H9 (cell line): ENCODE results near the gene UFM1. TPM values are rescaled to one million over a fixed set of nuclear protein-coding genes. Genes with fewer than 3 reads are reported as not detected.

Source experiments
- DNase-seq: peaks from one replicate; pipeline ENCODE4 v3.0.0-alpha.2; 2017
- H2AFZ ChIP-seq: one replicate; pipeline ENCODE4 v1.6.1; 2013; ENCODE audit warnings: mild to moderate bottlenecking, low read length, control low read depth, moderate library complexity
- H2AK5ac ChIP-seq: 2 replicates; pipeline ENCODE4 v1.6.1; 2013; ENCODE audit warnings: low read length, control low read depth, mixed read lengths; ENCODE audit not compliant: insufficient read length
- H2BK120ac ChIP-seq: one replicate; pipeline ENCODE4 v1.6.1; 2013; ENCODE audit warnings: low read depth, mild to moderate bottlenecking, low read length, control low read depth, inconsistent platforms; ENCODE audit not compliant: poor library complexity, severe bottlenecking
- H2BK12ac ChIP-seq: 2 replicates; pipeline ENCODE4 v1.6.1; 2013; ENCODE audit warnings: low read length, control low read depth, mixed read lengths, low read depth; ENCODE audit not compliant: insufficient read length
- H2BK15ac ChIP-seq: 2 replicates; pipeline ENCODE4 v1.6.1; 2013; ENCODE audit warnings: low read depth, low read length, control low read depth
- H2BK20ac ChIP-seq: one replicate; pipeline ENCODE4 v1.6.1; 2013; ENCODE audit warnings: low read depth, mild to moderate bottlenecking, low read length, control low read depth, inconsistent platforms; ENCODE audit not compliant: poor library complexity, severe bottlenecking
- H2BK5ac ChIP-seq: 2 replicates; pipeline ENCODE4 v1.6.1; 2013; ENCODE audit warnings: low read length, control low read depth, mixed read lengths; ENCODE audit not compliant: insufficient read length
- H3K14ac ChIP-seq: 2 replicates; pipeline ENCODE4 v1.6.1; 2013; ENCODE audit warnings: low read length, control low read depth; ENCODE audit not compliant: insufficient read depth
- H3K18ac ChIP-seq: 2 replicates; pipeline ENCODE4 v1.6.1; 2013; ENCODE audit warnings: low read depth, mild to moderate bottlenecking, mixed read lengths, low read length, control low read depth; ENCODE audit not compliant: insufficient read length
- H3K23ac ChIP-seq: 2 replicates; pipeline ENCODE4 v1.6.1; 2013; ENCODE audit warnings: low read length, control low read depth, mixed read lengths, low read depth; ENCODE audit not compliant: insufficient read length
- H3K23me2 ChIP-seq: 2 replicates; pipeline ENCODE4 v1.6.1; 2013; ENCODE audit warnings: low read depth, mild to moderate bottlenecking, mixed read lengths, low read length, control low read depth; ENCODE audit not compliant: insufficient read length, poor library complexity, severe bottlenecking
- H3K27ac ChIP-seq: 2 replicates; pipeline ENCODE4 v1.5.1; 2013; ENCODE audit warnings: low read length, control low read depth, mixed read lengths, low read depth; ENCODE audit not compliant: insufficient read length
- H3K27me3 ChIP-seq: 2 replicates; pipeline ENCODE4 v1.6.1; 2013; ENCODE audit warnings: low read length, control low read depth, inconsistent platforms; ENCODE audit not compliant: insufficient read depth
- H3K4ac ChIP-seq: 2 replicates; pipeline ENCODE4 v1.6.1; 2013; ENCODE audit warnings: low read depth, mild to moderate bottlenecking, control low read depth, inconsistent platforms, low read length, moderate library complexity
- H3K4me1 ChIP-seq: 2 replicates; pipeline ENCODE4 v1.6.1; 2013; ENCODE audit warnings: low read length, control low read depth, inconsistent platforms; ENCODE audit not compliant: insufficient read depth
- H3K4me2 ChIP-seq: 2 replicates; pipeline ENCODE4 v1.6.1; 2013; ENCODE audit warnings: low read length, control low read depth, mixed read lengths; ENCODE audit not compliant: insufficient read length, insufficient read depth
- H3K56ac ChIP-seq: 2 replicates; pipeline ENCODE4 v1.6.1; 2013; ENCODE audit warnings: low read depth, mild to moderate bottlenecking, mixed read lengths, low read length, control low read depth; ENCODE audit not compliant: insufficient read length
- H3K79me1 ChIP-seq: 2 replicates; pipeline ENCODE4 v1.6.1; 2013; ENCODE audit warnings: low read depth, mild to moderate bottlenecking, moderate library complexity, low read length, control low read depth, inconsistent platforms; ENCODE audit not compliant: insufficient read depth, poor library complexity, severe bottlenecking
- H3K79me2 ChIP-seq: 2 replicates; pipeline ENCODE4 v1.6.1; 2013; ENCODE audit warnings: low read length, control low read depth, inconsistent platforms; ENCODE audit not compliant: insufficient read depth
- H3K9ac ChIP-seq: 2 replicates; pipeline ENCODE4 v1.6.1; 2013; ENCODE audit warnings: low read length, control low read depth, mixed read lengths; ENCODE audit not compliant: insufficient read length; ENCODE audit errors: extremely low read depth
- H3K9me3 ChIP-seq: one replicate; pipeline ENCODE4 v1.6.1; 2013; ENCODE audit warnings: low read depth, low read length, inconsistent platforms; ENCODE audit not compliant: control insufficient read depth
- H3T11ph ChIP-seq: one replicate; pipeline ENCODE4 v1.6.1; 2013; ENCODE audit warnings: mild to moderate bottlenecking, low read length, control low read depth, inconsistent platforms
- H4K20me1 ChIP-seq: one replicate; pipeline ENCODE4 v1.6.1; 2013; ENCODE audit not compliant: control insufficient read depth, insufficient read length, insufficient read depth
- H4K5ac ChIP-seq: 2 replicates; pipeline ENCODE4 v1.6.1; 2013; ENCODE audit warnings: low read depth, mild to moderate bottlenecking, mixed read lengths, low read length, control low read depth; ENCODE audit not compliant: insufficient read length
- H4K8ac ChIP-seq: replicated peaks from 2 replicates; pipeline ENCODE4 v1.6.1; 2013; ENCODE audit warnings: low read length, control low read depth, mixed read lengths, low read depth; ENCODE audit not compliant: insufficient read length
- H4K91ac ChIP-seq: 2 replicates; pipeline ENCODE4 v1.6.1; 2013; ENCODE audit warnings: low read depth, mild to moderate bottlenecking, moderate library complexity, mixed read lengths, low read length, control low read depth; ENCODE audit not compliant: insufficient read length
- H3K27ac Mint-ChIP-seq, 3 experiments: 2 replicates in 2 of 3; 3 replicates in 1 of 3; pipeline ENCODE4 v1.8.0; 2020 to 2021; ENCODE audit warnings: mixed read lengths in 3 of 3, mild to moderate bottlenecking in 1 of 3, moderate library complexity in 1 of 3
- H3K27me3 Mint-ChIP-seq: 2 replicates; pipeline ENCODE4 v1.8.0; 2021; ENCODE audit warnings: low read depth, mild to moderate bottlenecking, moderate library complexity, mixed read lengths
- H3K36me3 Mint-ChIP-seq, 3 experiments: 2 replicates in 2 of 3; 3 replicates in 1 of 3; pipeline ENCODE4 v1.8.0; 2020 to 2021; ENCODE audit warnings: low read depth in 3 of 3, mixed read lengths in 3 of 3; ENCODE audit not compliant: insufficient read depth in 1 of 3
- H3K4me1 Mint-ChIP-seq, 2 experiments: 2 replicates each; pipeline ENCODE4 v1.8.0; 2020; ENCODE audit warnings: mixed read lengths in 2 of 2
- H3K4me3 Mint-ChIP-seq, 2 experiments: 2 replicates in 1 of 2; 3 replicates in 1 of 2; pipeline ENCODE4 v1.8.0; 2020 to 2021; ENCODE audit warnings: mild to moderate bottlenecking in 2 of 2, mixed read lengths in 2 of 2, moderate library complexity in 1 of 2
- H3K9me3 Mint-ChIP-seq, 2 experiments: 2 replicates in 1 of 2; 3 replicates in 1 of 2; pipeline ENCODE4 v1.8.0; 2020; ENCODE audit warnings: mild to moderate bottlenecking in 2 of 2, mixed read lengths in 2 of 2, moderate library complexity in 1 of 2
- CTCF ChIP-seq: fragments of 200-600 bp; sonication (generic); conservative IDR thresholded peaks from 3 replicates; pipeline ENCODE4 v1.8.0; 2021; ENCODE audit warnings: antibody characterized with exemption, mild to moderate bottlenecking
- whole genome bisulfite sequencing: extraction: QIAGEN DNeasy Blood & Tissue Kit; methylation state at CpG from one replicate; pipeline ENCODE4 v1.1.7; 2013; ENCODE audit warnings: missing lambda C conversion rate, low lambda C conversion rate, mixed read lengths; ENCODE audit not compliant: insufficient read length; ENCODE audit errors: extremely low coverage; 5-methylcytosine and 5-hydroxymethylcytosine counted together
- total RNA-seq: library from RNA; stranded (reverse); gene quantifications from 2 replicates; pipeline ENCODE4 v1.2.1, GENCODE V29; 2021

UFM1 gene
- total RNA-seq, 1 experiment from 2014 or later: 57.3 TPM

GRCh38 chr13:38334845-38335244 is 14.8 kb upstream of the UFM1 start:
- Mint-ChIP-seq H3K36me3 (no peaks in the 10 kb centered on the region; a peak in 1 of 7 replicates), H3K4me3 (no peak overlapping the region), H3K27ac (peak overlapping the region in 1 of 3 experiments; percentile 77; a peak in 1 of 7 replicates), H3K27me3 (no peaks in the 10 kb centered on the region), H3K9me3 (no peaks in the 10 kb centered on the region), H3K4me1 (peaks cover 22 to 32% of the 10 kb centered on the region in 2 experiments)
- Histone ChIP-seq H2BK15ac (no peak overlapping the region), H3K23me2 (no peaks in the 10 kb centered on the region), H3K18ac (no peak overlapping the region), H3K79me2 (no peaks in the 10 kb centered on the region), H2BK5ac (no peak overlapping the region), H4K91ac (no peak overlapping the region), H3K79me1 (no peaks in the 10 kb centered on the region), H3K27me3 (no peaks in the 10 kb centered on the region), H3K56ac (no peak overlapping the region), H3K23ac (no peak overlapping the region), H3K4me1 (no peaks in the 10 kb centered on the region), H2BK20ac (no peak overlapping the region), H2BK120ac (no peak overlapping the region), H2AK5ac (no peak overlapping the region), H3K9me3 (no peaks in the 10 kb centered on the region), H4K8ac (no peak overlapping the region), H4K5ac (no peak overlapping the region), H2BK12ac (no peak overlapping the region), H3K14ac (no peak overlapping the region), H3K9ac (no peak overlapping the region), H3T11ph (no peak overlapping the region), H3K4ac (no peak overlapping the region), H3K4me2 (no peak overlapping the region), H3K27ac (no peak overlapping the region), H2AFZ (no peak overlapping the region), H4K20me1 (no peaks in the 10 kb centered on the region)
- no peak for DNase-seq
- no CpG with 5 or more reads among the region's 2 CpGs for WGBS
- TF ChIP-seq CTCF: no peak
